ENCODE data around the gene FUOM.
A peak's percentile ranks its signal among the peaks of the same experiment; 100 is the strongest.
"Not testable (repeated sequence)": the region's sequence is repeated elsewhere in the genome, so short reads cannot be mapped to it uniquely, and the experiment has no call there.

The FUOM gene

DNA sequence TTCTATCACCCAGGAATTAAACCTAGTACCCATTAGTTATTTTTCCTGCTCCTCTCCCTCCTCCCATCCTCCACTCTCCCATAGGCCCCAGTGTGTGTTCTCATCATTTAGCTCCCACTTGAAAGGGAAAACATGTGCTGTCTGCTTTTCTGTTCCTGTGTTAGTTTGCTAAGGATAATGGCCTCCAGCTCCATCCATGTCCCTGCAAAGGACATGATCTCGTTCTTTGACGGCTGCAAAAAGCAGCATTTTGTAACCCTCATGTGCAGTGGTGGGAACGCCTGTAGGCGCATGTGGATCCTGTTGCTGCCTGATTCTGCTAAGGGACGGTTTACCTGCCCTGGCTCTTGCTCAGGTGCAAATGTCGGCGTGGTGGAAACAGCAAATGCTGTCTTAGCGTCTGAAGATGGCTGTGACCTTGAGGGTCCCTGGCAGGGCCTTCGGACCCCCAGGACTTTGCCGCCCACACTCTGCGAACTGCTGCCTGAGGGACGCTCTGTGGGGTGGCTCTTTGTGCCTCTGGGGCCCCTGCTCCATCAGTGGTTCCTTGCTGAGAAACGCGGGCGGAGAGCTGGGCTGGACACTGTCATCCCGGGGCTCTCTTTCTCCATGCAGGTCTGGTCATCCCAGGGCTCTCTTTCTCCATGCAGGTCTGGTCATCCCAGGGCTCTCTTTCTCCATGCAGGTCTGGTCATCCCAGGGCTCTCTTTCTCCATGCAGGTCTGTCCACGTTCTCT, 30.6 kb upstream of the FUOM start:
- peak; percentile 38 for DNase-seq

DNA sequence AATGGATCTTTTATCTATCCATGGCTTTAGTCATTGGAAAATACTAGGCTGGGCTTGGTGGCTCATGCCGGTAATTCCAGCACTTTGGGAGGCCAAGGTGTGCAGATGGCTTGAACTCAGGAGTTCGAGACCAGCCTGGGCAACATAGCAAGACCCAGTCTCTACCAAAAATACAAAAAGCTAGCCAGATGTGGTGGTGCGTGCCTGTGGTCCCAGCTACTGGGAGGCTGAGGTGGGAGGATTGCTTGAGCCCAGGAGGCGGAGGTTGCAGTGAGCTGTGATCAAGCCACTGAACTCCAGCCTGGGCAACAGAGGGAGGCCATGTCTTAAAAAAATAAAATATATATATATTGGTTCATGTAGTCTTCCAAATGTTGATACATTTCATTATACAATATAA, 29.1 kb upstream of the FUOM start:
- not testable (repeated sequence) for DNase-seq

DNA sequence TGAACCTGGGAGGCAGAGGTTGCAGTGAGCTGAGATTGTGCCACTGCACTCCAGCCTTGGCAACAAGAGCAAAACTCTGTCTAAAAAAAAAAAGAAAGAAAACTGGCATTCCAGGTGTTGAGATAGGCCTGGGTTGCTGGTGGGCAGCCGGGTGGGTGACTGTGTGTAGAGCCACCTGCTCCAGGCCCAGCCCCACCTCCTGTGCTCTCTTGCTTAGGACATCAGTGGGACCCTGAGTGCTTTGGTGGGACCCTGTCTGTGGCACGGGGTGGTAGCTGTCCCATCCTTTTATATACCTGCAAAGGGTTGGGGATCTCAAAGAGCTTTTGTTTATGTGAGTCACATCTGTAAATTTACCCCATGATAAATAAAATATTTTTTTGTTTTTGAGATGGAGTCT, 27.4 kb upstream of the FUOM start:
- no peak for DNase-seq

DNA sequence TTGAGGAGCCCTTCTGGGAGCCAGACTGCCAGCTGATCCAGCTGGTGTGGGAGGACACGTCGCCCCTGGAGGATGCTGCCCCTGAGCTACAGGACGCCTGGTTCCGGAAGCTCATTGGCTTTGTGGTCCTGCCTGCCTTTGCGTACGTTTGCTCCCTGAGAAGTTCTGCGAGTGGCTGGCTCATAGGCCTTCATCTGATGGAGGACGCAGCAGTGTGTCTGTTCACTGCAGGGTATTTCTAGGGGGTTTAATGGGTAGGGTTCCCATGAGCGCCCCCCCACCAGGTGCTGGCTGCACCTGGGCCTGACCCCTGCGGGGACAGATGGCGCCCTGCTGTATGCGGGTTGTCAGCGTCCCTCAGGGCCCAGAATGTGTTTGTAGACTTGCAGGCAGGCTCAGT, 26.3 kb upstream of the FUOM start:
- DNase-seq: no peak

DNA sequence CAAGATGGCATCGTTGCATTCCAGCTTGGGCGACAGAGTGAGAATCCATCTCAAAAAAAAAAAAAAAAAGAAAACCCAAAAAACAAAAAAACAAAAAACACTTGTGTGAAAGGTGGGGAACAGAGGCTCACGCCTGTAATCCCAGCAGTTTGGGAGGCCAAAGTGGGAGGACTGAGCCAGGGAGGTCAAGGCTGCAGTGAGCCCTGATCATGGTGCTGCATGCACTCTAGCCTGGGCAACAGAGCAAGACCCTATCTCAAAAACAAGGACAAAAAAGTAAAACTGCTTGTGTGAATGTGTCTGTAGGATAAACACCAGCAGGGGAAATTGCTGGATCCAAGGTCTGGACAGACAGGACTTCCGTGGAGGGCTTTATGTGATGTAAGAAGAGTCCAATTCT, 25.7 kb upstream of the FUOM start:
- no peak for DNase-seq

DNA sequence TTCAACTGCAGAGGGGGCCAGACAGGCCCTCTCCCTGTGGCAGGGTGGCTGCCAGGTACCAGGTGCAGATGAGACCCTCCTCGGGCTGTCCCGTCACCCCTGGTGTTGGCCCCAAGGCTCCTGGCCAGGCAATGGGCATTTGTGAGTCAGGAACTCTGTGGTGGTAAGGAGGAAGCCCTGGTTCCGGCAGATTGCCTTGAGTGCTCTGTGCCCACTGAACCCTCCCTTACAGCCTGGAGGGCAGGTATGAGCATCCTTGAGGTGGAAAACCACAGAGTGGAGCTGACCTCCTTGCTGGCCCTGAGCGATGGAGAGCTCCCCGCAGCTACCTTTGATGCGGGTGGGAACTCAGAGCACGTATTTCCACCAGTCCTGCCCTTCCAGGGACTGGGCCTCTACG, 23.2 kb upstream of the FUOM start:
- no peak for DNase-seq

DNA sequence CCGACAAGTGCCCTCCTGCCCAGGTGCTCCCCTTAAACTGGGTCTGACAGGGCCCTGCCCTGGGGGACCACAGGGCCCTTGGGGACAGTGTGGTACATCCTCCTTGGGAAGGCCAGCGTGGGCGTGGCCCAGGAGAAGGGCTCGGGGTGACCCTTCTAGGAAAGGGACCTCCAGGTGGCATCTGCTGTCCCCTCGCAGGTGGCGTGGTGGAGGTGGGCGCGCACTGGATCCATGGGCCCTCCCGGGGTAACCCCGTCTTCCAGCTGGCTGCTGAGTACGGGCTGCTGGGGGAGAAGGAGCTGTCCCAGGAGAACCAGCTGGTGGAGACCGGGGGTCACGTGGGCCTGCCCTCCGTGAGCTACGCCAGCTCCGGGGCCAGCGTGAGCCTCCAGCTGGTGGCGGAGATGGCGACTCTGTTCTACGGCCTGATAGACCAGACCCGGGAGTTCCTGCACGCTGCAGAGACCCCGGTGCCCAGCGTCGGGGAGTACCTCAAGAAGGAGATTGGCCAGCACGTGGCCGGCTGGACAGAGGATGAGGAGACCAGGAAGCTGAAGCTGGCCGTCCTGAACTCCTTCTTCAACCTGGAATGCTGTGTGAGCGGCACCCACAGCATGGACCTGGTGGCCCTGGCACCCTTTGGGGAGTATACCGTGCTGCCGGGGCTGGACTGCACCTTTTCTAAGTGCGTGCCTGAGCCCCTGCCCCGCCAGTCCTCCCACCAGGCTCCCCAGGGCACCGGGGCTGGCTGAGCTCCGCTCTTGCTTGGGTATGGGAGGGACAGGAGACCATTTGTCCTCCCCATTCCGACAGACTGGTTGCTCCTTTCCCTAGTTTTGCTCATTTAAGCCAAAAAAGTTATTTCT, 22.2 kb upstream of the FUOM start:
- no peak for DNase-seq

DNA sequence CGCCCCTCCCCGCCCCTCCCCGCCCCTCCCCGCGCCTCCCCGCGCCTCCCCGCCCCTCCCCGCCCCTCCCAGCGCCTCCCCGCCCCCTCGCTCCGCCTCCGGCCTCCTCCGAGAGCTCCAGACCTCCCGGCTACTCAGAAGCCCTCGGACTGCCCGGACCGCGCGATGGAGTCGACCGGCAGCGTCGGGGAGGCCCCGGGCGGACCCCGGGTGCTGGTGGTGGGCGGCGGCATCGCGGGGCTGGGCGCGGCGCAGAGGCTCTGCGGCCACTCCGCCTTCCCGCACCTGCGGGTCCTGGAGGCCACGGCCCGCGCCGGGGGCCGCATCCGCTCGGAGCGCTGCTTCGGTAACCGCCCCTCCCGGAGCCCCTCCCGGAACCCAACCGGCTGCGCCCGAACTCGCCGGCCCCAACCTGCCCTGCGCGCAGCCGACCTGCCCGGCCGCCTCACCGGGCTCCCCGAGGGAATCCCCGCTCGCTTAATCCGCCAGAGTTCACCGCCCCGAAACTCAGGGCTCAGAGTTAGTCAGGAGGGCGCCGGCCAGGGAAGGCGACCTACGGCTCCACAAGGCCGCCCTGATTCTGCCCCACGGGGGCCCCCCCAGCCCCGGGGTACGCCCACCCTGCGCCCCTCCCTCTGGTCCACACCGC, 21.5 kb upstream of the FUOM start, which contains the start of gene PAOX:
TSS of gene PAOX (plus strand) at position 111 of the 649 bp plus-strand sequence. CDS start at position 166, 55 bp downstream.
- DNase-seq: peak; percentile 23

DNA sequence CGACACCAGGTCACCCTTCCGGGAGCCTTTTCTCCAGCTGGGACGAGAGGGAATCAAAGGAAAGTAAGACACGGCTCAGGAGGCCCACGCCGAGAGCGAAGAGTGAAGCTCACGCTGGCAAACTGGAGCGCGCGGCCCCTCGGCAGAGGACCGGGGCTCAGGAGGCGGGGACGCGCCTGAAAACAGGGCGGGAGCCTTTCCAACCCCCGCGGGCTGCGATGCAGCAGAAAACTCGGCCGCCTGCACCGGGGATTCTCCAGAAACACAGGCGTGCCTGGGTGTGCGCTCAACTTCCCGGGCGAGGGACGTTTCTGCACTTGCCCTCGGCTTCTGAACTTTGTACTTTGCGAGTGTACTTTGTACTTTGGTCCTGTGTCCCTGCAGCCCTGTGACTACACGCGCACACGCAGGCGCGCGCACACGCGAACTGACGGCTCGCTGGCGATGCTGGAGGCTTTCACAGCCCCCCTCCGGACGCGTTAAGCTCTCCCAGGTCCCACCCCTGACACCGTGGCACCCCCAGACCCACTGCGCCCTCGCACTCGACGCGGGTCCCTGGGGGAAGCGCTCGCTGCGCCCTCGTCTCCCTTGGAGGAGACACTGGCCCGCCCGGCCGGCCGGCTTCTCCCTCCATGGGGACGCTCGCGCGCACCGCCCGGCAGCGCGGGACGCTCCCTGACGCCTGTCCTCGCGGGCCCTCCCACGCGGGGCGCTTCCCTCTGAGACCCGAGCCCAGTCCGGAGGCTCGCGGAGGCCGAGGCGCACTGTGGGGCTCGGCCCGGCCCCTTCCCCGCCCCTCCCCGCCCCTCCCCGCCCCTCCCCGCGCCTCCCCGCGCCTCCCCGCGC, 20.7 kb upstream of the FUOM start:
- DNase-seq: peak; percentile 29

DNA sequence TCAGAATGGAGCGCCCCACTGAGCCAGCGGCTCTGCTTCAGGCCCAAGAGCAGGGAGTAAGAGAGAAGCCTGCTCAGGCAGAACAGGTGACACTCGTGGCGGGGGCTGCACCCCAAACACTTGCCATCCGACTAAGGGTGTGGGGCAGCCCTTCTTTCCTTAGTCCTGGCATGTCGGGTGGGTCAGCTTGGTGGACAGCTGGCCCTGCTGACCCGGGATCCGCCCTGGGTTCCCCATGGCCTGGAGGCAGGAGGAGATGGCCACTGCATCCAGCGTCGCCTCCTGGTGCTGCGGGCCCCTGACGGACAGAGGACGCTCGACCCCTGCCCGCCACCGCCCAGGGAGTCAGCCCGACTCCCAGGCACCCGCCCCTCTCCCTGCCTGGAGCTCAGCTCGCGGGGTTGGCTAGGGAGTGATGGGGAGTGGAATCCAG, 20.0 kb upstream of the FUOM start:
- DNase-seq: no peak

DNA sequence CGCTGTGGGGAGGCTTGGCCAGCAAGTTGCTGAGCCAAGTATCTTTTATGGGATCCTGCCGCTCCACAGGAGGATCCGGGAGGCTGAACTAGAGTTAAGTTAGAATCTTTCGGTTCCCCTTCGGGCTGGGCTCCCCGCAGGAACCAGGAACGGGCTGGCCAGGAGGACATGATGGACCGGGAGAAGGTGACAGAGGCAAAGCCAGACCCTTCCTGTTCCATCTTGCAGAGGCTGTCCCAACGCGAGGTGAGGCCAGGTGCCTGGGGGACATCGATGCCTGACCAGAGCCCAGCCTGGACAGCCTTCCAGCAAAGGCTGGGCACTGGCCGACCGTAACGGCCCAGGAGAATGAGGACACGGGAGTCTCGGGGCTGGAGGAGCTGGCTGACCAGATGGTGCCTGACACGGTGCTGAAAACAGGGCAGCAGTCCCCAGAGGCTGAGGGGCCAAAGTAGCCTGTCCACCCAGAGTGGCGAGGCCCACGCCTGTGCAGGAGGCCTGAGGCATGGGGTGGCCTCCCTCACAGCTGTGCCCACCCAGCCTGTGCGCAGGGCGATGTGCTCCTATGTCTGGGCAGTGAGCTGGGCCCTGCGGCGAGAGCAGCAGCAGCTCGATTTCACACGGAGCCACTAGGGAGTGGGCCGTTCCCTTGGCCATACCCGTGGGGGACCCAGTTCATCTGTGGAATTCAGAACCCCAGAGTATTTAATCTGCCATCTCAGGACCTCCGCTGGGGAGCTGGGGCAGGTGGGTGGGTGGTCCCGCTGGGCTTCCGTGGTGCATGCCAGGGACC, 19.4 kb upstream of the FUOM start:
- no peak for DNase-seq

DNA sequence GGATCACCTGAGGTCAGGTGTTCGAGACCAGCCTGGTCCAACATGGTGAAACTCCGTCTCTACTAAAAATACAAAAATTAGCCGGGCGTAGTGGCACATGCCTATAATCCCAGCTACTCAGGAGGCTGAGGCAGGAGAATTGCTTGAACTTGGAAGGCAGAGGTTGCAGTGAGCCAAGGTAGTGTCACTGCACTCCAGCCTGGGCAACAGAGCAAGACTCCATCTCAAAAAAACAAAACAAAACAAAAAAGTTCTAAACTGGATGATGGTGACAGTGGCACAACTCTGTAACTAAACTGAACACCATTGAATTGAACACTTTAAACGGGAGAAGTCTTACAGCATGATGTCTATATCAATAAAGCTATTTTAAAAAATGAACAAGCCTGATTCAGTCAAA, 18.4 kb upstream of the FUOM start:
- not testable (repeated sequence) for DNase-seq

DNA sequence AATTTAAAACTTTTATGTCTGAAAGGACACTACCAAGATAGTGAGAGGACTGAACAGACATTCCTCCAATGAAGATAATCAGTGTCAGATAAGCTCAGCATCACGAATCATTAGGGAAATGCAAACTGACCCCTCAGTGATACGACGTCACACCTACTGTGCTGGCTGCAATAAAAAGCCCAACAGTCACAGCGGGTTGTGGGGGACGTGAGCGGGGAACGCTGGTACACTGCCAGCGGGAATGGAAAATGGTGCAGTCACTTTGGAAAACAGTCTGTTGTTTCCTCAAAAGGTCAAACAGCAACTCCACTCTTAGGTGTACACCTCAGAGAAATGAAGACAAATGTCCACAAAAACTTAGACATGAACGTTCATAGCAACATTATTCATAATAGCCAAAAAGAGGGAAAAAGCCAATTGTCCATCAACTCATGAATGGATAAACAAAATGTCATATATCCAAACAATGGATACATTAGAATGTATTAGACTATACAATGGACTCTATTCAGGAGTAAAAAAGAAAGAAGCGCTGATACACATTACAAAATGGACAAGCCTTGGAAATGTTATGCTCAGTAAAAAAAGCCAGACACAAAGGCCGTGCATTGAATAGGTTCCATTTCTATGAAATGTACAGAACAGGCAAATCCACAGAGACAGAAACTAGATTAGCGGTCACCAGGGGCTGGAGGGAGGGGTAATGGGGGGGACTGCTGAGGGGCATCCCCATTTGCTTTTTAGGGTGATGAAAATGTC, 17.7 kb upstream of the FUOM start:
- no peak for DNase-seq

DNA sequence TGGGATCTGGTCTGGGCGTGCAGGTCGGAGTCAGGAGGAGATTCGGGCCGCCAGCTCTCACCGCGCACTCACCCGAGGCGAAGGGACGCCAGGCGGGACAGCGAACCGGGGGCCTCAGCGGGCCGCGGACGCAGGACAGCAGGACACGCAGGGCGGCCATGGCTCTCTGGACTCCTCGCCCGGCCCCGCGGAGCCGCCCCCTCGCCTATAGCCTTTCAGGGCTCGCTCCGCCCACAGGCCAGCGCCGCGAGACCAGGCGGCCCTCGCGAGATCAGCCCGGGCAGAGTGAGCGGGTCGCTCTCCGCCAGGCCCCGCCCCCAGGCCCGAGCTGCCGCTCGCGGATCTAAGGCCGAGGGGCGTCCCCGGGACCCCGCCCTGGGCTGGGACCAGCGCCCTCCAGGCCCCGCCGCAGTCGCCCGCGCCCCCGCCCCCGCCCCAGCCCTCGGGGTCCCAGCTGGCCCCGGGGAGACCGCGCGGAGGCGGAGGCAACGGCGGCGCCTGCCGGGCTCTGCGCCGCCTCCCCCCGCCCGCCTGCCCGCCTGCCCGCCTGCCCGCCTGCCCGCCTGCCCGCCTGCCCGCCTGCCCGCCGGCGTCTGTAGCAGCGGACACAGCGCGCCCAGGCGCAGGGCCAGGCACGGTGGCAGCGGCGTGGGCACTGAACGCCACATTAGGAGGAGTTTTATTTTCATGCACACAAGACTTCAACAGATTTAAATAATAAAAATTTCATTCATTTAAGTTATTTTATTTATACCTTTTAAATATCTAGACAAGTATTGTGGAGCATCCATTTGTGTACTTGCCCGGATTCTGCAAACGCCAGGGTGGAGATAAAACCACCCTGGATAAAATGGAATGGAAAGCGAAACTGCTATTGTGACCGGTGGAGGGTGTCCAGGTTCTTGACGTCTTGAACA, 15.6 kb upstream of the FUOM start, which contains the start of gene ECHS1:
TSS of gene ECHS1 (minus strand) at position 181 of the 917 bp plus-strand sequence. CDS start at position 160, 21 bp downstream.
- peak; percentile 80 for DNase-seq

DNA sequence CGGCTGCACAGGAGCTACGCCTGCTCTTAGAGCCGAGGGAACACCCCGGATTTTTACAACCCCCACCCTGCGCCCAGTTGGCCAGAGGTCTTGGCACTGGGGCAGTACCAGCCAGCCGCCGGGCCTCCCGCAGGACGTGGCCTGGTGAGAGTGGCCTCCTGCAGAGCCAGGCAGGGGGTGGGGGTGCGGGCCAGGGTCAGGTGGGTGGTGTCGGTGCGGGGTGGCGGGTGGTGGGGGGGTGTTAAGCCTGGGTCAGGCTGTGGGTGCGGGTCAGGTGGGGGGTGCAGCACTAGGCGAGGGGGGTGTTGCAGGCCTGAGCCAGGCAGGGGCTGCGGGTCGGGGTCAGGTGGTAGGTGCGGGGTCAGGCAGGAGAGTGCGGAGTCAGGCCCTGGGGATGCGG, 14.7 kb upstream of the FUOM start:
- DNase-seq: no peak

DNA sequence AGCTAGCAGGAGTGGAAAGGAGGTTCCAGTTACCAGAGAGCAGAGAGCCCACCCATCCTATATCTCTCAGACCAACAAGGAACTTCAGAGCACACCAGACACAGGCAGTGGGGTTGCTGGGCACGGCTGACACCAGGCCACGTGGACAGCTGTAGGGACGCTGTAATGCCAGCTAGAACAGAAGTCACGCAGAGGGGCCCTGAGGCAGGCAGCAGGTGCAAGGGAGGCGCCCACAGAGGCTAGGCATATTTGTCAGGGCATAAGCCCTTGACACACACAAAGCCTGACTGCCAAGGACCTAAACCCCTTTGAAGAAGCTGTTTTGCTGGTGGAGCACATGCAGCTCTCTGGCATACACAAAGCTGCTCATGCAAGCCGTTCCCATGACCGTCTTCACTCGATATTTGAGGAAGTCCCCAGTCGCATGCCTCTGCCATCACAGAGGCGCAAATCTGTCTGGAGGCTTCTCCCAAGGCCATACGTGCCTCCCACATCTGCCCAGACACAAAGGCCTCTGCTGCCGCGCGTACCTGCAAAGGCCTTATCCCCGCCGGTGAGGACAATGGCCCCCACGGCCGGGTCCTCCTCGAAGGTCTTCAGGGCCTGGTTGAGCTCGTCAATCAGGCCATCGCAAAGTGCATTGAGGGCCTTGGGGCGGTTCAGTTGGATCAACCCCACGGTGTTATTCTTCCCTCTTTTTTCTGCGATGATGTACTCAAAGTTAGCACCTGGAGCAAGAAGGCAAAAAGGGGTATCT, 12.4 kb upstream of the FUOM start:
- no peak for DNase-seq

DNA sequence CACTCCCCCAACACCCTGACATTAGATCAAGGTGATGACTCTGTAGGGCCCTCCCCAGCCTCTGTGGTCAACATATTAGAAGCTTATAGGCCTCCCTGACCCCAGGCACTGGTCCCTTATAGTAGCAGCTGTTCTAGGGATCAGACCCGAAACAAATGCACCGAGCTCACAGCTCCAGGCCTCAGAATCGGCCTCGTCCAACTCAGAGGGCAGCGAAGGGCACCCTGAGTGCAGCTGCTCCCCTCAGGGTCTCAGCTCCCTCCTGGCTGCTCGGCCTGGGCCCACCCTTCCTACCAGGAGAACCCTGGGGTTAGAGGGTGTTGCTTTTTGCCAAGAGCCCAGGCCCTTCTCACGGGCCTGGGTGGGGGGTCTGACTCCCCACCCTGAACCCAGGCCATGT, 10.3 kb upstream of the FUOM start:
- DNase-seq: no peak

DNA sequence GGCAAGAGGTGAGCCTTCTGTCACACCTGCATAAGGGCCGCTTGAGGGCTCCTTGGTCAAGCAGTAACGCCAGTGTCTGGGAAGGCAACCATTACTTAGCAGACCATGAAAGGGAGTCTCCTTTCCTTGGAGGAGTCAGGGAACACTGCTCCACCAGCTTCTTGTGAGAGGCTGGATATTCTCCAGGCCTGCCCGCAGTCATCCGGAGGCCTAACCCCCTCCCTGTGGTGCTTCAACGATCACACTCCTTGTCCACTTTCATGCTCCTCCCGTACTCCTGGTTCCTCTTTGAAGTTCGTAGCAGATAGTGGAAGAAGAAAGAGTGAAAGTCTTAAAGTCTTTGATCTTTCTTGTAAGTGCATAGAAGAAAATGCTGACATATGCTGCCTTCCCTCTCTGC, 9.6 kb upstream of the FUOM start:
- DNase-seq: not testable (repeated sequence)

DNA sequence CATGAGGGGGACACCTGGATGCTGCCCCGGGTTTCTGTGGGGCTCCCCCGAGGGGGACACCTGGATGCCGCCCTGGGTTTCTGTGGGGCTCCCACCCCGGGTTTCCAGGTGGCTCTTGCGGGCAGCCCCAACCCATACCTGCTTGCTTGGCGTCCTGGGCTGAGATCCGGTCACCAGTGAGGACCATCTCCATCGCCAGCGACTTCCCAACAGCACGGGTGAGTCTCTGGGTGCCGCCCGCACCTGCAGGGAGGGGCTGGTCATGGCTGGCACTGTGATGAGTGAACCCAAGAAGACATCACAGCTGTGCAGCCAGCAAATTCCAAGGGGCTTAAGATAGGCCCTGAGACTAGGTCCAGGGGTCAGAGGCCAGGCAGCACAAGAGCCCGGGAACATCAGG, 8.9 kb upstream of the FUOM start:
- no peak for DNase-seq

All from RPMI8226 (cell line).